Measurements from ENCODE around the gene PRSS21.
A peak's percentile ranks its signal among the peaks of the same experiment; 100 is the strongest.

The PRSS21 gene, protein sequence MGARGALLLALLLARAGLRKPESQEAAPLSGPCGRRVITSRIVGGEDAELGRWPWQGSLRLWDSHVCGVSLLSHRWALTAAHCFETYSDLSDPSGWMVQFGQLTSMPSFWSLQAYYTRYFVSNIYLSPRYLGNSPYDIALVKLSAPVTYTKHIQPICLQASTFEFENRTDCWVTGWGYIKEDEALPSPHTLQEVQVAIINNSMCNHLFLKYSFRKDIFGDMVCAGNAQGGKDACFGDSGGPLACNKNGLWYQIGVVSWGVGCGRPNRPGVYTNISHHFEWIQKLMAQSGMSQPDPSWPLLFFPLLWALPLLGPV

DNA sequence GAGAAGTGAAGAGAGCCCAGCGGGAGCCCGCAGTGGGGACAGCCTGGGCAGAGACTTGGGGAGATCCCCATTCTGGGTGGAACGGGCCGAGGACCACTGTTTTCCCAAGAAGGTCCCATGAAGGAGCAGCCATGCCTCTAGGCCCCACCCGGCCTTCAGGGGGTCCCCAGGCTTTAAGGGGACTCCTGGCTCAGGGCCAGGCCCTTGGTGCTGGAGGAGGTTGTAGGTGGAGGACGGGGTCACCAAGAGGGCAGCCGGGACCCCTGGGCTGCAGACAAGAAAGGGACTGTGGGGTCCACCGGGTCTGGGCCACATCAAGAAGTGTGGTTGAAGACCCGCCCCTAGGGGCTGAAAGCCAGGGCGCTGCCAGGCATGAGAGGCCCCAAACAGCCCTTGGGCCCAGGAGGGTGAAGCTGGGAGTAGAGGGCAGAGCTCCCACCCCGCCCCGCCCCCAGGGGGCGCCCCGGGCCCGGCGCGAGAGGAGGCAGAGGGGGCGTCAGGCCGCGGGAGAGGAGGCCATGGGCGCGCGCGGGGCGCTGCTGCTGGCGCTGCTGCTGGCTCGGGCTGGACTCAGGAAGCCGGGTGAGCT lies at the start of gene PRSS21:
TSS of gene PRSS21 (plus strand) at position 487 of the 589 bp plus-strand sequence. CDS start at position 519, 32 bp downstream.
- no peak for DNase-seq

DNA sequence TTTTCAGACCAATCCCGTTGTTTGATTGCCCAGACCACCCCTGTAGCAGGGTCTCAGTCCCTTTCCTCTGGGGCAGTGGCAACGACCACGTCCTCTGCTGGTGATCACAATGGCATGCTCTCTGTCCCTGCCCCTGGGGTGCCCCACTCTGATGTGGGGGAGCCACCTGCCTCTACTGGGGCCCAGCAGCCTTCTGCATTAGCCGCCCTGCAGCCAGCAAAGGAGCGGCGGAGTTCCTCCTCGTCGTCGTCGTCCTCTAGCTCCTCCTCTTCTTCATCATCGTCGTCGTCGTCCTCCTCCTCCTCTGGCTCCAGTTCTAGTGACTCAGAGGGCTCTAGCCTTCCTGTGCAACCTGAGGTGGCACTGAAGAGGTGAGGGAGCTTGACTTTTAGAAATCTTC lies 49.1 kb upstream of the PRSS21 start:
- no peak for DNase-seq

DNA sequence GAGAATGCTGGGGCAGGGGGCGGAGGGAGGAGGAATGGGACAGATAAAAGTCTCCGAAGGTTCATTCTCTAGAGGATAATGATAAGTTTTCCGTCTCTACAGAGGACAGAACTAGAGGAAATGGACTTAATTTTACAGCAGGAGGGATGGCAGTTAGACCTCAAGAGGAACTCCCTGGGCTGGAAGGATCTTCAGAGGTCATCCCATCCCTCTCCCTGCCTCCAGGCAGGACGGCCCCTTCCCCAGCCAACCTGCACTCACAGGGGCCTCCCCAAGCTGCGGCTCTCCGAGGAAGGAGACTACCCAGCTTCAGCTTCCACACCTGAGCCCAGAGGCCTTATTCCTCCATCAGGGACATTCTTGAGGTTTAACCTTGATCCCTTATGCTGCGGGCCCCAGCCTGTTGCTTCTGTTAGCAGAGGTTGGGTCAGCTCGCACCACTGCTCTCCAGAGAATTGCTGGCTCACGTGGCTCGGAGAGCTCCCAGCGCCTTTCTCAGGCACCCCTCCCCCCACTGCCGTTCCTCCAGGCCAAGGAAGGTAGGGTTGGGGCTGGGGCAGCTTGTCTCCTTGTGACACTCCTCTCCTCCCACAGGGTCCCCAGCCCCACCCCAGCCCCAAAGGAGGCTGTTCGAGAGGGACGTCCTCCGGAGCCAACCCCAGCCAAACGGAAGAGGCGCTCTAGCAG lies 48.5 kb upstream of the PRSS21 start:
- no peak for DNase-seq

DNA sequence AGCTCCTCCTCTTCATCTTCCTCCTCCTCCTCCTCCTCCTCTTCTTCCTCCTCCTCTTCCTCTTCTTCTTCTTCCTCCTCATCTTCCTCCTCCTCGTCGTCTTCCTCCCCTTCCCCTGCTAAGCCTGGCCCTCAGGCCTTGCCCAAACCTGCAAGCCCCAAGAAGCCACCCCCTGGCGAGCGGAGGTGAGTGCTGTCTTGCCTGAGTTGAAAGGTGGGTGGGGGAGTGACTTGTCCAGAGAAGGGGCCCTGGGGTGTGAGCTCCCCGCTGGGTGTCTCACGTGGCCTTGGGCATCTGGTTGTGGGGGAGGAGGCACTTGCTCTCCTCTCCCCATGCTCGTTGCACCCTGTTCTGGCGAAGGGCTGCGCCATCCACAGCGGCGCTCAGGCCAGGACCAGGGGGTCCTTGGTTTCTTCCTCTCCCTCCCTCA lies 47.9 kb upstream of the PRSS21 start:
- DNase-seq: no peak

DNA sequence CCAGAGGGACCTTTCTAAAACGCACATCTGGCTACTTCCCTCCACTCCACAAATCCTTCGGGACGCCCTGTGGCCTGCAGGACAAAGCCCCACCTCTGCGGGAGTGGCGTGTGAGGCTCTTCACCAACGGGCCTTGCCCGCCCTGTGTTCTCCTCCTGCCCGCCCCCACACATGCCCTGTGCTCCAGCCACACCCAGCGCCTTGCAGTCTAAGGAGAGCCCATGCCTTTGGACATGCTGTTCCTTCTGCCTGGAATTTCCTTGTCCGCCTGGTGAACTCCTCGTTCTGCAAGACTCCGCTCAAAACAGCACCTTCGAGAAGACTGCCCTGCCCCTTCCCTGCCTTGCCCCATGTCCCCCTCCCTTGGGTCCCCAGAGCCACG lies 47.4 kb upstream of the PRSS21 start:
- no peak for DNase-seq

DNA sequence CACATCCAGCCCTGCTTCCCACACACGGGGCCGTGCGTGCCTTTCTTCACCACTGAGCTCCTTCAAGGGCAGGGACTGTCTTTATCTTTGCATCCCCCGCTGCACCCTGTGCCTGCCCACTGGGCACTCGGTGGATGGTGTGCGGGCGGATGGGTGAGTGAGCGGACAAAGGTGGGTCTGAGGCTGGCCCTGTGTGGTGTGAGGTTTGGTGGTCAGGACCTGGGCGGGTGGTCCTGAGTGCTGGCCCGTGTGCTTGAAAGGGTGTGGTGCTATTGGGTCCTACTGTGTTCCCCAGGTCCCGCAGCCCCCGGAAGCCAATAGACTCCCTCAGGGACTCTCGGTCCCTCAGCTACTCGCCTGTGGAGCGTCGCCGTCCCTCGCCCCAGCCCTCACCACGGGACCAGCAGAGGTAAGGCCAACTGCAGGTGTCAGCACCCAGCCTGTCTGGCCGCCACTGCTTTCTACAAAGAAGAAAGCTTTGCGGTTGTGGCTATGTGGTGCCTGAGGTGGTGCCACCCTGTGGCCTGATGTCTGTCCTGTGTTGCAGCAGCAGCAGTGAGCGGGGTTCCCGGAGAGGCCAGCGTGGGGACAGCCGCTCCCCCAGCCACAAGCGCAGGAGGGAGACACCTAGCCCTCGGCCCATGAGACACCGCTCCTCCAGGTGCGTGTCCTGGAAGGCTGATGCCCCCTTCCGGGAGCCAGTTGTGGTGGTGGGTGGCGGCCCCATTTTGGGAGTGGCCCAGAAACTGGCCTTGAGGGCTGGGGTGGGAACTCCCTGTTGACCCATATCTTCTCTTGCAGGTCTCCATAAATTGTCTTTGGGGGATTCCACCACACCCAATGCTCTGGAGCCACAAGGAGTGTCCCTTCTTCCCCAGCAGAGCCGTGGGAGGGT lies 46.7 kb upstream of the PRSS21 start:
- DNase-seq: no peak

DNA sequence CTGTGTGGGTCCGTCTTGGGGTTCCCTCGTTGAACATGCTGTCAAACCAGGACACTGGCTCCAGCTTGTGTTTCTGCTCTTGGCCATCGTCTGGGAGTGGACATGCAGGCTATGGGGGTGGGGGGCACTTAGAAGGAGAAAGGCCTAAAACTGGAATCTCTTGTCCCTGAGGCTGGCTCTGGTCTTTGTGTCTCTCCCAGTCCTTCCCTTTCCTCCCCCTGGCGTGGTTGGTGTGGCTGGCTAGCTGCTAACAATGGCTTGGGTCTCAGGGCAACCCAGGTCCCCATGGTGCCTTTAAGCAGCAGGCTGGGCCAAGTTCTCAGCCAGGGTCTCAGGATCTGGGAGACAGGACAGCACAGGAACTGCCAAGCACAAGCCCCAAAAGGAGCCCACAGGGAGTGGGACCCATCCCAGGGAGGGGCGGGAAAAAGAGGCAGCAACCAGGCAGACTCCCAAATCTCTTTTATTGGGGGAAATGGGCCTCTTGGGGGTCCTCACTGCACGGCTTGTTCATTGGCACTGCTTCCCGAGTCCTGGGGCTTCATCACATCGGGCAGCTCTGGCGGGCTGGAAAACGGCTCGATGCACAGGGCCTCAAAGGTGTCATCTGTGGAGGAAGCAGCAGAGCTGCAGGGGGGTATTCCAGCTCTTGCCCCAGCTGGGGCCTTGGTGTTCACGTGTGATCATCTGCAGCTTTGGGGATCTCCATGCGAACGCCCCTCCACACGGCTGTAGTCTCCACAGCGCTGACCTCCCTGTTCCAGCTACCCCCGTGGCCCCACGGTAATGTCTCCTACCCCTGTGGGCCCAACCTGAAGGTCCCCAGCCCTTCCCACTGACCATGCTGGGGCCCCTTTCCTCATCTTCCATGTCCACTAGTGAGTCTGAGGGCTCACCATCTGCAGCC lies 45.3 kb upstream of the PRSS21 start:
- DNase-seq: no peak

DNA sequence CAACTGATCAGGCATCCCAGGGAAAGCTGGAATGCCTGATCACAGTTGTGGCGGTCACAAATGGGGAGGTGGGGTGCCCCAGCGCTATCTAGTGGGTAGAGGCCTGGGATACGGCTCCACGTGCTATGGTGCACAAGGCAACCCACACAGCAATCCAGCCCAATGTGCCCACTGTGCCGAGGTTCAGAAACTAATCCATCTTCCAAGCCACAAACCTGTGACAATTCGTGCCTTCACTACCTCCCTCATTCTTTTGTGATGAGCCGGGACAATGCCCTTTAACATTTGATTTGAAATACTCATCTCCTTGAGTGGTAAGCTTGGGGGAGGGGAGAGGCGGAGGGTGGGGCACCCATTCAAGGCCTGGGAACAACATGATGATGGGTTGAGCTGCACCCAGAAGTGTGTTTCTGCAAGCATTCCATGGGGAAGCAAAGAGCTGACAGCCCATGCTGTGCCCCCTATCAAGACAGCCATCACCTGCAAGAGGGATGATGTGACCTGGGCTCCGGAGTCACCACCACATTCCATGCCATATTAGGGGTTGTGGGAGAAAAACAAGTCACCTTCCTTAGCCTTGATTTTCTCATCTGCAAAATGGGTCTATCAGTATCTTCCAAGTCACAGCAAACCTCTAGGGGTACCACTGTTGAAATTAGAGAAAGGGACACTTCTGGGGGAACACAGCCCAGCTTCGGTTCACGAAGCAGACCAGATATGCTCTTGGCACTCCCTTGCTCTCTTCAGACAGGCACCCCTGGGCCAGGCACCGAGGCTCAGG lies 43.7 kb upstream of the PRSS21 start:
- DNase-seq: peak; percentile 26

DNA sequence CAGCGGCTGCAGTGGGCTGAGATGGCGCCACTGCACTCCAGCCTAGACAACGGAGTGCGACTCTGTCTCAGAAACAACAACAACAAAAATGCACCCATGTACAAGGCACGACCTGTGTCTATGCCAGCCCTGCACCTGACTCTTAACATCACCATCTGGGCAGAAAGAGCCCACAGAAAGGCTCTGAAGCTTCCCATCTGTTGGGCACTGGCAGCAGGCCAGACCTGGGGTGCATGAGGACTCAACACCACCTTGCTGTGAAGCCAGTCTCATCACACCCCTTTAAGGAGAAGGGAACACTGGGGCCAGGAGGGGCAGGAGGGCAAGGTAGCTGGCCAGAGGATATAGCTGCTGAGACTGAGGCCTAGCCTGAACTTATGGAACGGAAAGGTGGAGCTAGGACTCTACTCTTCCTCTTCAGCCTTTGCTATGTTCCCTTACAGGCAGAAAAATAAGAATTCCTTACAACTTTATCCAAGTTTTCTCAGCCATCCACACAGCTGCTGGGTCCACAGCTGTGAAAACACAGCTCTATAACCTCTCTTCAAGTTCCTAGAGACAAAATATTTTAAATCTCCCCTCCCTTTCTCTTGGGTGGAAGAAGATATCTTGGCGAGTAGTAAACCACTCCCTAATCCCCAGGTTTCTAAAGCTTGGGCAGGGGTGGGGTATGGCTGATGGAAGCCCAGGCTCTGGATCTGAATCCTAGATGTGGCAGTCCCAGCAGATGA lies 42.7 kb upstream of the PRSS21 start:
- DNase-seq: no peak

DNA sequence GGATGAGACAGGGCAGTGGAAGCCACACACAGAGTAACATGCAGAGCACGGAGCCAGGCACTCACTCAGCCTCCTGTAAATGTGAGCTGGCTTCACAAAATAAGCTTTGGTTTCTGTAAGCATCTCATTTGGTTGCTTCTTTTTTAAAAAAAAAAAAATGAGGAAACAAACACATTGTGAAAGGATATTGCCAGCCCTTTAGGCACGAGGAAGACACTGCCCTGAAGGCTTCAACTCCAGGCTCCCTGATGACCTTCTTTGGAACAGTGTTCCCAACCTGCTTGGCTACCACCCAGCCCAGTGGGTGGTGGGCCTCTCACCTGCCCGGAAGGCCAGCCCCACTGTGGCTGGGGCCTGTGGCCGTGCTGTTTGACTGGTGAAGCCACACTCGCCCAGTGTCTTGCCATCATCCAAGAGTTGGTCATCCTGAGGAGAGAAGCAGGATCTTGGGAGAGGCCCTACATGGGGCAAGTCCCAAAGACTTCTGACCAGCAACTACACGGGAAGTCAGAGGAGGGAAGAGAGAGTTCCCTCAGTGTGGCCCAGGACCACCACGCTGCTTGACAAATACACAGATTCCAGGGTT lies 41.8 kb upstream of the PRSS21 start:
- no peak for DNase-seq

DNA sequence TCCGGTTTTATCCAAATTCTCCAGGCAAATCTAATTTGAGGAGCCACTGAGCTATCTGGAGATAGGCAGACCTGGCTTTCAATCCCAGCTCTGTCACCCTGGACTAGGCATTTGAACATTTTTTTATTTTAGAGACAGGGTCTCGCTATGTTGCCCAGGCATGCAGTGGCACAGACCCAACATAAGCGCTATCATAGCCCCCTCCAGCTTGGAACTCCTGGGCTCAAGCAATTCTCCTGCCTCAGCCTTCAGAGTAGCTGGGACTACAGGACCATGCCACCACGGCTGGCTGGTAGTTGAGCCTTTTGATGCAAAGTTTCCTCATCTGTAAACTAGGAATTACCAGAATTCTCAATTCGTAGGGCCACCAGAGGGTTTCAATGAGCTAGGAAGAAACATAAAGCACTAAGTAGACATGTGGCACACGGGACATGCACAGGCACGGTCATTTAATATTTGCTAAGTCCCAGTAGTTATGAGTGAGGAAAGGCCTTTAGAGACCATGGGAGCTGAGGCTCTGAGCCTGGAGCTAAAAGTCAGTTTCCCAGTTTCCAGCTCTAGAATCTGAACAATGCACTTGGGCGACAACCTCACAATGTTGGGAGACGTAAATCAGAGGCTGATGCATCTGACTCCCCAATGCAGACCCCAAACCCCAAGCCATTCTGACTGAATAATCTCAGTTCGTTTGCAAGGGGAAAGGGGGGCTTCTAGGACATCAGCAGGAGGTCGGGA lies 41.1 kb upstream of the PRSS21 start:
- no peak for DNase-seq

DNA sequence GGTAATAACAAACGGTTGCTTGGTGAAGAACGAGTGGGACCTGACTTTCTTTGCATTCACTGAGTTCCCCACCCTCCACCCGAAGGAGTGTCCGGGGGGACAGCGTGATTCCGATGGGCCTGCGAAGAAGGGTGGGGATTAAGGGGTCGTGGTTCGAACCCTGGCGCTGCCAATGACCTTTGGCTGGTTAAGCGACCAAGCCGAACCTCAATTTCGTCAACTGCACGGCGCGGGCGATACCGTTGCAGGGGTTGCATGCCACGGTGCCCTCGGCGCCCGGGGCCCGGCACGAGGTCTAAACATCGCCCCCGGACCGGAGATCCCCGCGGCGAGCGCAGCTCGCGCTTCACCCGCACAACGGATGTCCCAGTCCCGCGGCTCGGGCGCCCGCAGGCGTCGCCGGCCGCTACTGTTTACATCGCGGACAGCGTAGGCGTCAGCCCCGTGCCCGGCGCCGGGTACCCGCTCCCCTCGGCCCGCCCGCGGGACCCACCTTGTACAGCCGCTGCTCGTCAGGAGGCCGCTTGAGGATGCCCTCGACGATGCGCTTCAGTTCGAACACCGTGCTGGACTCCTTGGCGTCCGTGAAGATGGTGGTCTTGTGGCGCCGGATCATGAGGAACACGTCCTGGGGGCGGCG lies 40.4 kb upstream of the PRSS21 start:
- no peak for DNase-seq

DNA sequence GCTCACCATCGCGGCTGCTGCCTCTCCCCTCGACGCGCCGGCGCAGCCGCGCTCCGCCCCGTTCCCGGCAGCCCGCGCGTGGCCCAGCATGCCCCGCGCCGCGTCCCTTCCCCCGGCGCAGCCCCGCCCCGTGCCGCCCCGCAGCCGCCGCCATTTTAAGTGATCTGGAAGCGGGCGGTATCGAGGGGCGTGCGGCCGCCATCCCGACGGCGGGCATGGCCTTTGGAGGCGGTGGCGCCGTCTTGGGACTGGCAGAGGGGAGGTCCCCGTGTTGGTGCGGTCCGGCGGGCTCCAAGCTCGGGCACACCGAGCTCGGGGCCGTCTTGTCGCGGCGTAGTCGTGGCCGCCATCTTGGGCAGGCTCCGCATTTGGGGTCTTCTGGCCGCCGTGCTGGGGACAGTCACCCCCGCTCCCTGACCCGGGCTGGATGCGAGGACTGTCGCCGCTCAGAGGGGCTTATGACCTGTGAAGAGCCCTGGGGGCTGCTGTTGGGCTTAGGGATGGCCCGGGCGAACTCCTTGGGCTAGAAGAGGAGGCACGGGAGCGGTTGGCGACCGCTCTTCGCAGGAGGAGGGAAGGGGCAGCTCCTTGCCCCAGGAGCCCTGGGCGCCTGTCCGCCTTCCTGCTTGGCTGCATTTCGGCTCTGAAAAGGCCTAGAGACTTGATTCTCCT lies 39.7 kb upstream of the PRSS21 start, which contains the start of gene ELOB:
TSS of gene ELOB (minus strand) at position 50 of the 672 bp plus-strand sequence. CDS start at position 9, 41 bp downstream.
- peak; percentile 83 for DNase-seq

DNA sequence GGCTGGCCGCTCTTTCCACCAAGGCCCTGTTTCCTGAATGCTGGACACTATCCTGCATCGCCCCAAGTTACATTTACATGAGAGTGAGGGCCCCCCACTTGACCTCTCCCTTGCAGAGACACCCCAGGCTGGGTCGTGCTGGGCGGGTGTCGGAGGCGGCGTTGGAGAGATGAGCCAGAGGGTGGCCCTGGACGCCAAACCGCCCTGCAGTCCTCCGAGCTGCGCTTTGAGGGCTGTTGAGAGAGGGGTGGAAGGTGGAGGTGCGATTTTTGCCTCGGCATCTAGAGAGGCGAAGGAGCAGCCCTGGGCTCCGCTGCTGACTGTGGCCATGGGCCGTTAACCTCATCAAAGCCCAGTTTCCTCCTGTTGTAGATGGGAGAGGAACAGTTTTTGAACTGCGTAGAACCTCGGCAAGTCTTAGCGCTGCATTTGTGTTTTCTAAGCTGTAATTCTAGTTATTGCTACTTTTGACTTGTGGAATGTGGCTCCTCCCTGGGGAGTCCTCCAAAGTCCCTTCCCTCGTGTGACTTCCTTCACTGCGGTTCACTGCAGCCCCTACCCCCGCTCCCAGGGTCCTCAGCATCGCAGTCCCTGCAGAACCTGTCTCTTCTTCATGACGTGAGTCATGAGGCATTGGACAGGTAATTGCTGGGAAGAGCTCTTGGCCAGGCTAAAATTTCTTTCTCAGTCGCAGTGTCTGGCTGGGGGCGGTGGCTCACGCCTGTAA lies 39.0 kb upstream of the PRSS21 start:
- DNase-seq: no peak

DNA sequence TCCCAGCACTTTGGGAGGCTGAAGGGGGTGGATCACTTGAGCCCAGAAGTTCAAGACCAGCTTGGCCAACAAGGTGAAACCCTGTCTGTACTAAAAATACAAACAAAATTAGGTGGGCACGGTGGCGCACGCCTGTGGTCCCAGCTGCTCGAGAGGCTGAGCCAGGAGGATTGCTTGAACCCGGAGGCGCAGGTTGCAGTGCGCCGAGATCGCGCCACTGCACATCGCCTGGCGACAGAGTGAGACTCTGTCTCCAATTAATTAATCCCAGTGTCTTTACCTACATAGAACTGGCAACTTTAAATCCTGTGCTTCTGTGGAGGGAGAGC lies 38.4 kb upstream of the PRSS21 start:
- no peak for DNase-seq

DNA sequence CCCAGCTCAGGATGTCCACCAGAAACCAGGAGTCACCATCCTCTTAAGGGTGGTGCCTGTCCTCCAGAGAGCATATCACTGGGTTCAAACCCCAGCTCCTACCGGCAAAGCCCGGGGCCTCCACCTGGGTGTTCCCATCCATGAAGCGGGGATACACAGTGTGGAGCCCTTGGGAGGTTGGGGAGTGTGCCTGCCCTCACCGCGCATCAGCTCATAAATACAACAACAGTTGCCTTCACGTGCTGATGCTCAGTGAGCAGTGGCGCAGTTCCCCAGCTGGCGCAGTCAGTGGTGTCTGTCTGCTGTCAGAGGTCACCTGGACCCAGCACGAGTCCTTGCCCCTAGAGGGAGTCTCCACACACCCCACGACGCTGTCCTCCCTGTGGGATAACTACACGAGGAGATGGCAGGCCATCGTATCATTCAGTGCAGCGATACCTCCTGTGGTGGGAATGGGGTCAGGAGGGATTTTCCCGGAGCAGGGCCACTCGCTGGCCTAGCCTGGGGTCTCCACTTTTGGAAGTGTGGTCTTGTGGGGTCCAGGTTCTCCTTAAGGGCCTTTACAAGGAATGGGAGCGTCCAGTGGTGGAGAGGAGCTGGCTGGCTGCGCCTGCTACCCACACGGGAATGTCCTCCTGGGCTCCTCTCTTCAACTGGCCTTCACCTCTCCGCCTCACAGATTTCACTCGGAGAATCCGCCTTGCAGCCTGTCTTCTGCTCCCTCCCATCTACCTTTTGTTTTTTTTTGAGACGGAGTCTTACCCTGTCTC lies 37.7 kb upstream of the PRSS21 start:
- no peak for DNase-seq
